GM21447 (cell line): ENCODE data around the gene CDK16.
A peak's percentile ranks its signal among the peaks of the same experiment; 100 is the strongest.

Experiments used
- ATAC-seq: cut with Tn5 transposase; IDR thresholded peaks from one replicate; pipeline ENCODE4 v1.9.1; 2021; ENCODE audit not compliant: unreplicated experiment

The CDK16 gene

GRCh38 chrX:47218280-47218919 lies at the start of gene CDK16:
TSS of gene CDK16 (plus strand) at chrX:47218681. CDS start at chrX:47223558, 4,877 bp downstream.
- peak; percentile 38 for ATAC-seq

DNA sequence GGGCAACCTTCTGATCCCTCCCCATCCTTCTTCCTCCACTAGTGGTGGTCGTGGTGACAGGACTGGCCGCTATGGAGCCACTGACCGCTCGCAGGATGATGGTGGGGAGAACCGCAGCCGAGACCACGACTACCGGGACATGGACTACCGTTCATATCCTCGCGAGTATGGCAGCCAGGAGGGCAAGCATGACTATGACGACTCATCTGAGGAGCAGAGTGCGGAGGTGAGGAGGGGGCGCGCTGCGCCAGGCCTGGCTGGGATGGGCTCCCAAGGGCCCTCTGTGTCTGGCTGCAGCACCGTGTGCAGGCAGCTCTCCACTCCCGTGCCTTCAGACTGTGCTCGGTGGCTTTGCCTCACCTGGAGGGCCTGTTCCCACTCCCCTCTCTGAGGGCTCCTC lies 49.2 kb upstream of the CDK16 start:
- ATAC-seq: no peak

DNA sequence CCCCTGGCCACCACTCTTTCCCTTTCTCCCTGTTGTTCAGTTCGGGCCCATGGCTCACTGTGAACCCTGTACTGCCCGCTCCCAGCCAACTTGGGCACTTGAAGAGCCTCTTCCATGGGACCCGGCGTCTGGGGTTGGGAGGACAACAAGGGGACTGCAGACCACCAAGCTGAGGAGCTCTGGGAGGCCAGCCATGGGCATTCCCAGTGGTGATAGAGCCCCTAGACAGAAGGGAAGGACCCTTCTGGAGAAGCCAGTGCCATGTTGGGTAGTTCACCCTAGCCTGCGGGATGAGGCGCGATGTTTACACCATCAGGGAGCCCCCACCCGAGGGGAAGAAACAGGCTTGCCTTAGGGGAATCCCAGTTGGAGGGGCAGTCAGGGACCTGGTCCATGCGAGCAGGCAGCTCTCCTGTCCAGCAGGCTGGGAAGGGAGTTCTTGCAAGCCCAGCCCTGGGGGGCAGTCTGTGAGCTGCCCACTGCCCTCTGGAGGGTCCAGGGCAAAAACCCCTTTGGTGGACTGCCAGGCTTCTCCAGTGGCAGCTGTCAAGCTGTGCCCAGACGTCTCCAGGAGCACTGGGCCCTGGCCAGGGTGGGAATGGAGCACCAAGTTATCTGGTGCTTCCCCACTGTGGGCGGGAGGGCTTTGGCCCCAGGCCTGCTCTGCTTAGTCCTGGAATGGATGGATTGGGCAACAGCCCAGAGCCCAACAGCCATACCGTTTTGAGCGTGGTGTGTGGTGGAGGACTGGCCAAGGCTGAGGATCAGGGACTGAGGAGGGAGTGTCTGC lies 48.6 kb upstream of the CDK16 start:
- ATAC-seq: no peak

- ATAC-seq: no peak
Measured at GRCh38 chrX:47170861-47171692, 47.4 kb upstream of the CDK16 start.

GRCh38 chrX:47171996-47172395 lies 46.5 kb upstream of the CDK16 start:
- ATAC-seq: no peak

DNA sequence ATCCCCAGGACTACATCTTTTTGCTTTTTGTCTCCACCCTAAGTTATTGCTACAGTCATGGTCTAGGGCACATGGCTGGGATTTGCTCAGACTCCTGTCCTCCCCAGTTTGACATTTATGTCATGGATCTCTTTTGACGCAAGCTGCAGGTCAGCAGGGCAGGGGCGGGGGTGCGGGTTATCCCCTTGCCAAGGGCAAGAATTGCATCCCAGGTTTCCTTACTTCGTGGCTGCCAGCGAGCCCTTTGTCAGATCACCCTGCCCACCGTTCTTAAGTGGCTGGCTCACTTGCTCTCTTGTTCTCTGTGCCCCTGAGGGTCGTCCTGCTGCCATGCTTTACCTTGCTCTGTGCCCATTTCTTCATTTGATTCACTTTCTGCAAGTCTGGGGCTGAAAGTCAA lies 45.9 kb upstream of the CDK16 start:
- no peak for ATAC-seq

GRCh38 chrX:47172971-47173792 lies 45.3 kb upstream of the CDK16 start:
- ATAC-seq: no peak

DNA sequence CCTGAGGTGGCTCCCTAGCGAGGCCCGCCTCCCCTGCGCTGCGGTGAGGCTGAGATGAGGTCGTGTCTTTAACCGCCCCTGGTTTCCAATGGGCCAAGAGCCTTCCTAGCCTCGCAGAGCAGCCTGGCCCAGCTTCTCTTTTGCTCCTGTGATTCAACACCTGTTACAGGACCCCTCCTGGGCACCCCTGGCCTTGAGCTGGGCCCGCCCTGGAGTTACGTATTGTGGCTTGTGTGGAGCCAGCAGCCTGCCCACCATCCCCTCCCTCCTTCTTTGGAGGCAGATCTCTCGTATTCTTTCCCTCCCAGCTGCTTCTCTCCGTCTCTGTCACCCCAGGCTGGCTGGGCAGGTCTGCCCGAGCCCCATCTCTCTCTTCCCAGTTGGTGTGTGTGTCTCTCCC lies 44.1 kb upstream of the CDK16 start:
- no peak for ATAC-seq

DNA sequence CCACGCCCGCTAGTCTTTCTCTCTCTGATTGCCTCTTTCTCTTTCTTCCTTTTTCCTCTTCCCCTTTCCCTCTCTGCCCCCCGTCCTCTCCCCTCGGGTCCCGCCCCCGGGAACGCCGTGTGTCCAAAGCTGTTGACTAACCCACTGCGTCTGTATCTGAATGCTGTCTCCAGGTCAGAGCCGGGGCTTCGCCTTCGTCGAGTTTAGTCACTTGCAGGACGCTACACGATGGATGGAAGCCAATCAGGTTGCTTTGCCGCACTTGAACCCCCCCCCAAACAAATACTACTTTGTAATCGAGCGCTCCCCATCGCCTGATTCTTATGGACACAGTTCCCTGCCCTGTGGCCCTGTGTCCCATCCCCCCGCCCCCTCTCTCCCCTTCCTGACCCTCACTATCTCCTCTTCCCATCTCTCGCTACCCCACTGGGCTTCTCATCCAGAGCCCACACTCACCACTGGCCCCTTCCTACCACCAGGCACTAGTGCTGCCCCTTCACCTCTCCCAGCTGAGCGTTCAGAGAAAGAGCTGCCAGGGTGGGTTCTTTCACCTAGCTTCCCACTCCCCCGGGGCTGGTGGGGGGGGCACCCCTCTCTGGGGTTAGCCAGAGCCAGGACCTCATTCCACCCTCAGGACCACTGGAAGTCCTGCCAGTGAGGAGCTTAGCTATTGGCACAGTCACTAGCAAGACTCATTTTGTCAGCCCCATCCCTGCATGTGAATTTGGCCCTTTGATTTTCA lies 43.5 kb upstream of the CDK16 start:
- ATAC-seq: no peak

DNA sequence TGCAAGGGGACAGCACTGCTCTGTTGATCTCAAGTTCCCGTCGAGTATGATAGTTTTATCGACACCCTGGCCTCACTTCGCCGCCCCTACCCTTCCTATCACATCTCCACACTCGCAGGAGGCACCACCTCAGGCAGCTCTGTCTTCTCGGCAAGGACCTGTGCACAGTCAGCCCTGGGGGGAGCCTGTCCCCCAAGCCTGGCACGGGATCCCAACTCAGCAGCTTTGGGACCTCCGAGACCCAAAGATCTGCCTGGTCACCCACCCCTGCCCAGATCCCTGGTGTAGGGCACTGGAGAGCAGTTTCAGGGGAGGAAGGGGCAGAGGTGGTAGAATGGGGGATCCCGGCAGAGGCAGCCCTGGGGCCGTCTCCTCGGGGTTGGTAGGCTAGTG lies 42.9 kb upstream of the CDK16 start:
- ATAC-seq: no peak

- no peak for ATAC-seq
Measured at GRCh38 chrX:47176101-47176740, 42.3 kb upstream of the CDK16 start.

- ATAC-seq: no peak
Measured at GRCh38 chrX:47177079-47177478, 41.4 kb upstream of the CDK16 start.

GRCh38 chrX:47178337-47178736 lies 40.1 kb upstream of the CDK16 start:
- no peak for ATAC-seq

DNA sequence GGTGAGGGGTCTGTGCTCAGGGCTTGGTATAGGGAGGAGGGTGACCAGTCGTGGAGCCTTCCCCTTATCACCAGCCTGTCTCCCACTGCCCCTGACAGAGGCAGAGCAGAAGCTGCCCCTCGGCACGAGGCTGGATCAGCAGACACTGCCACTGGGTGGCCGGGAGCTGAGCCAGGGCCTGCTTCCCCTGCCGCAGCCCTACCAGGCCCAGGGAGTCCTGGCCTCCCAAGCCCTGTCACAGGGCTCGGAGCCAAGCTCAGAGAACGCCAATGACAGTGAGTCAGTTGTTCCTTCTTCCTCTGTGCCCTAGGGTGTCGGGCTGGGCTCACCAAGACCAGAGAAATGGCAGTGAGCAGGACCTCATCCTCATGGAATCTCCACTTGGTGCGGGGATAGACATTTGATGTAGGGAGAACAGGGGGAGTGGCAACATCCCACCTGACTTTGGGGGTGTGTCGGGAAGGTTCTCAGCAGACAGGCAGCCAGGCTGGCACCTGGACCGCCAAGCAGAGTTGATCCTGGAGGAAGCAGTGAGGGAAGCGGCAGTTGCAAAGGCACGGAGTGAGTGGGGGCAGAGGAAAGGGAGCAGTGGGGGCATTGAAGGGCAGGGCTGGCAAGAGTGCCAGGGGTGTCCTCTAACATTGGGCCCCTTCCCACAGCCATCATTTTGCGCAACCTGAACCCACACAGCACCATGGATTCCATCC lies 39.1 kb upstream of the CDK16 start:
- ATAC-seq: no peak

DNA sequence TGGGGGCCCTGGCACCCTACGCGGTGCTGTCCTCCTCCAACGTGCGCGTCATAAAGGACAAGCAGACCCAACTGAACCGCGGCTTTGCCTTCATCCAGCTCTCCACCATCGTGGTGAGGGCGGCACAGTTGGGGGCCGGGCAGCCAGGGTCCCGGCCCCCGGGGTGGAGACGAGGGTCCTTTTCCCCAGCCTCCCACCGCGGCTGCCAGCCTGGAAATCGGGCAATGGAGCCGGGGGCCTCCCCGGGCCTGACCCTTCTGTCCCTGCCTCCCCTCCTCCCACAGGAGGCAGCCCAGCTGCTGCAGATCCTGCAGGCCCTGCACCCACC lies 38.6 kb upstream of the CDK16 start:
- ATAC-seq: no peak

DNA sequence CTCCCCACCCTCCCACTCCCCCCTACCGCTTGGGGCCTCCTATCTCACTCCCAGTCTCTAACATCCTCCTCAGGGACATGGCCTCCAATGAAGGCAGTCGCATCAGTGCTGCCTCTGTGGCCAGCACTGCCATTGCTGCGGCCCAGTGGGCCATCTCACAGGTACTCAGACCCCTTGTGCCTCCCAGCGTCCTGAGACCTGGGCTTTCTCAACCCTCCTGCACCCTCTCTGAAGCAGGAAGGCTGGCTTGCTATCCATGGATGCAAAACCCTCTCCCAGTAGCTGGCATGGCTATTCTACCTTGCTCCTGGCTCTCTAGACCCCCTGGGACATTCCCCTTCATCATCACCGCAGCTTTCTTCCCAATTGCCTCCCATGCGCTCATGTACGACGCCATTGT lies 38.1 kb upstream of the CDK16 start:
- no peak for ATAC-seq

DNA sequence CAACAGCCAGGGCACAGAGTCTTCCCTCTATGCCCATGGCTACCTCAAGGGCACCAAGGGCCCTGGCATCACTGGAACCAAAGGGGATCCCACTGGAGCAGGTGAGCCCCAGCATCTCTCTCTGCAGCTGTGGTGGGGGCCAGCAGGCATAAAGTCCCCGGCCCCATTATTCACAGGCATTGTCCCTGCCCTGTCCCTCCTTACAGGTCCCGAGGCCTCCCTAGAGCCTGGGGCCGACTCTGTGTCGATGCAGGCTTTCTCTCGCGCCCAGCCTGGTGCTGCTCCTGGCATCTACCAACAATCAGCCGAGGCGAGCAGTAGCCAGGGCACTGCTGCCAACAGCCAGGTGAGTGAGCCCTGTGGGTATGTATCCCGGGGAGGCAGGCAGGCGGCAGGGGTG lies 37.2 kb upstream of the CDK16 start:
- no peak for ATAC-seq

GRCh38 chrX:47182106-47182700 lies 36.3 kb upstream of the CDK16 start:
- ATAC-seq: no peak

GRCh38 chrX:47184486-47184885 lies 34.0 kb upstream of the CDK16 start:
- ATAC-seq: no peak
